GM15510 (cell line): ENCODE results near the gene TCEANC2.

Experiments used
- POLR2A ChIP-seq: IDR thresholded peaks from 3 replicates; pipeline ENCODE4 v1.6.1; 2011; ENCODE audit warnings: borderline replicate concordance; ENCODE audit not compliant: insufficient read length; ENCODE audit errors: extremely low read depth

Gene TCEANC2

GRCh38 chr1:54064299-54064698 lies 10.9 kb downstream of the TCEANC2 start:
- TF ChIP-seq POLR2A, result no peak

- no peak for TF ChIP-seq POLR2A
Observed at GRCh38 chr1:54069791-54070170, 16.4 kb downstream of the TCEANC2 start.

GRCh38 chr1:54070171-54070837 lies 16.9 kb downstream of the TCEANC2 start:
- TF ChIP-seq POLR2A, result no peak

GRCh38 chr1:54077359-54077758 lies 24.0 kb downstream of the TCEANC2 start:
- no peak for TF ChIP-seq POLR2A

GRCh38 chr1:54080598-54081049 lies 27.2 kb downstream of the TCEANC2 start:
- TF ChIP-seq POLR2A, result no peak

- TF ChIP-seq POLR2A, result no peak
Observed at GRCh38 chr1:54081306-54082270, 28.2 kb downstream of the TCEANC2 start.

- TF ChIP-seq POLR2A, result no peak
Observed at GRCh38 chr1:54084794-54085193, 31.4 kb downstream of the TCEANC2 start.

GRCh38 chr1:54086754-54087153 lies 33.3 kb downstream of the TCEANC2 start:
- TF ChIP-seq POLR2A, result no peak

- TF ChIP-seq POLR2A, result no peak
Observed at GRCh38 chr1:54088385-54088784, 35.0 kb downstream of the TCEANC2 start.

- no peak for TF ChIP-seq POLR2A
Observed at GRCh38 chr1:54091666-54092065, 38.3 kb downstream of the TCEANC2 start.

GRCh38 chr1:54094001-54094729 lies 40.8 kb downstream of the TCEANC2 start:
- TF ChIP-seq POLR2A, result no peak

GRCh38 chr1:54095546-54096226 lies 42.3 kb downstream of the TCEANC2 start:
- TF ChIP-seq POLR2A, result no peak

GRCh38 chr1:54096227-54096876 lies 42.9 kb downstream of the TCEANC2 start:
- no peak for TF ChIP-seq POLR2A

GRCh38 chr1:54096877-54097240 lies 43.5 kb downstream of the TCEANC2 start:
- TF ChIP-seq POLR2A, result no peak
